SK-N-SH (cell line): Measurements from ENCODE around the gene PTPRJ.

Experiments
- EP300 ChIP-seq, 2 experiments: IDR thresholded peaks; 2 replicates each; pipeline versions ENCODE4 v1.4.0 to v1.6.1; 2012; ENCODE audit warnings: borderline replicate concordance in 1 of 2, low read depth in 1 of 2, low read length in 1 of 2
- FOXJ3 ChIP-seq: sonication (generic); formaldehyde crosslinking; IDR thresholded peaks from 2 replicates; pipeline ENCODE4 v1.5.1; 2020; ENCODE audit warnings: mild to moderate bottlenecking, missing genetic modification reagents
- MXI1 ChIP-seq: IDR thresholded peaks from 2 replicates; pipeline ENCODE4 v1.6.1; 2012; ENCODE audit warnings: mild to moderate bottlenecking, low read depth, low read length, improper control_type of control experiment
- NRF1 ChIP-seq: IDR thresholded peaks from 2 replicates; pipeline ENCODE4 v1.6.1; 2012; ENCODE audit warnings: low read depth, mild to moderate bottlenecking, low read length
- POLR2AphosphoS5 ChIP-seq: IDR thresholded peaks from 2 replicates; pipeline ENCODE4 v1.6.1; 2012; ENCODE audit warnings: low read depth, low read length
- RCOR1 ChIP-seq: fragments of 150-350 bp; IDR thresholded peaks from 2 replicates; pipeline ENCODE4 v1.6.1; 2017; ENCODE audit warnings: antibody characterized with exemption, low read length
- SMC3 ChIP-seq: IDR thresholded peaks from 2 replicates; pipeline ENCODE4 v1.6.1; 2012; ENCODE audit warnings: low read depth, low read length, improper control_type of control experiment
- YY1 ChIP-seq: IDR thresholded peaks from 2 replicates; pipeline ENCODE4 v1.4.0; 2012; ENCODE audit warnings: low read depth, mild to moderate bottlenecking
- TF ChIP-seq, protein P1 (sequence below): IDR thresholded peaks from 2 replicates; pipeline ENCODE4 v1.6.1; 2012; ENCODE audit warnings: mild to moderate bottlenecking, low read depth, low read length, moderate library complexity
- TF ChIP-seq, protein P2 (sequence below): fragments of 200-600 bp; sonication (generic); IDR thresholded peaks from 2 replicates; pipeline ENCODE4 v1.6.1; 2017; ENCODE audit warnings: antibody characterized with exemption, mild to moderate bottlenecking, moderate library complexity
- TF ChIP-seq, protein P3 (sequence below): fragments of 150-350 bp; IDR thresholded peaks from 2 replicates; pipeline ENCODE4 v1.6.1; 2017; ENCODE audit warnings: antibody characterized with exemption, low read length, low read depth, borderline replicate concordance
- TF ChIP-seq, protein P4 (sequence below): IDR thresholded peaks from 2 replicates; pipeline ENCODE4 v1.4.0; 2012; ENCODE audit warnings: low read depth

DNA sequence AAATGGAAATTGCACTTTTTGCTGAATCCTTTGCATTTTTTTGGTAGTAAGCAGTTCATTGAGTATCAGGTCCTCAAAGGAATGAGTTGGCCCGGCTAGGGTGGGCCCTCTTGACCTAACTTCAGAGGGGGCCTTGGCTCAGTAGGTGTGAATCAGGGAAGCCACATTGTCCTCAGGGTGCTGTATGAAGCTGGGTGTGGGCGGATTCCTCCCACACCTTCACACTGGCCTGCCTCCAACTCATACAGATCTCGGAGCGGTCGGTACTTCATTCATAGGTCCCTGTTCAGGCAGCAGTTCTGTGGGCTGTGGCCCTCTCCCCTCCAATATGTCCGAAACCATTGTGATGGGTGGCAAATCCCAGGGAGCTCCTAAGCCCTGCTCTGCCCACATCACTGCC, 188.9 kb downstream of the PTPRJ start:
- TF ChIP-seq FOXJ3 (CRISPR knock-in tag) = no peak
- TF ChIP-seq, protein P1, sequence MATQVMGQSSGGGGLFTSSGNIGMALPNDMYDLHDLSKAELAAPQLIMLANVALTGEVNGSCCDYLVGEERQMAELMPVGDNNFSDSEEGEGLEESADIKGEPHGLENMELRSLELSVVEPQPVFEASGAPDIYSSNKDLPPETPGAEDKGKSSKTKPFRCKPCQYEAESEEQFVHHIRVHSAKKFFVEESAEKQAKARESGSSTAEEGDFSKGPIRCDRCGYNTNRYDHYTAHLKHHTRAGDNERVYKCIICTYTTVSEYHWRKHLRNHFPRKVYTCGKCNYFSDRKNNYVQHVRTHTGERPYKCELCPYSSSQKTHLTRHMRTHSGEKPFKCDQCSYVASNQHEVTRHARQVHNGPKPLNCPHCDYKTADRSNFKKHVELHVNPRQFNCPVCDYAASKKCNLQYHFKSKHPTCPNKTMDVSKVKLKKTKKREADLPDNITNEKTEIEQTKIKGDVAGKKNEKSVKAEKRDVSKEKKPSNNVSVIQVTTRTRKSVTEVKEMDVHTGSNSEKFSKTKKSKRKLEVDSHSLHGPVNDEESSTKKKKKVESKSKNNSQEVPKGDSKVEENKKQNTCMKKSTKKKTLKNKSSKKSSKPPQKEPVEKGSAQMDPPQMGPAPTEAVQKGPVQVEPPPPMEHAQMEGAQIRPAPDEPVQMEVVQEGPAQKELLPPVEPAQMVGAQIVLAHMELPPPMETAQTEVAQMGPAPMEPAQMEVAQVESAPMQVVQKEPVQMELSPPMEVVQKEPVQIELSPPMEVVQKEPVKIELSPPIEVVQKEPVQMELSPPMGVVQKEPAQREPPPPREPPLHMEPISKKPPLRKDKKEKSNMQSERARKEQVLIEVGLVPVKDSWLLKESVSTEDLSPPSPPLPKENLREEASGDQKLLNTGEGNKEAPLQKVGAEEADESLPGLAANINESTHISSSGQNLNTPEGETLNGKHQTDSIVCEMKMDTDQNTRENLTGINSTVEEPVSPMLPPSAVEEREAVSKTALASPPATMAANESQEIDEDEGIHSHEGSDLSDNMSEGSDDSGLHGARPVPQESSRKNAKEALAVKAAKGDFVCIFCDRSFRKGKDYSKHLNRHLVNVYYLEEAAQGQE = no peak
- TF ChIP-seq, protein P2, sequence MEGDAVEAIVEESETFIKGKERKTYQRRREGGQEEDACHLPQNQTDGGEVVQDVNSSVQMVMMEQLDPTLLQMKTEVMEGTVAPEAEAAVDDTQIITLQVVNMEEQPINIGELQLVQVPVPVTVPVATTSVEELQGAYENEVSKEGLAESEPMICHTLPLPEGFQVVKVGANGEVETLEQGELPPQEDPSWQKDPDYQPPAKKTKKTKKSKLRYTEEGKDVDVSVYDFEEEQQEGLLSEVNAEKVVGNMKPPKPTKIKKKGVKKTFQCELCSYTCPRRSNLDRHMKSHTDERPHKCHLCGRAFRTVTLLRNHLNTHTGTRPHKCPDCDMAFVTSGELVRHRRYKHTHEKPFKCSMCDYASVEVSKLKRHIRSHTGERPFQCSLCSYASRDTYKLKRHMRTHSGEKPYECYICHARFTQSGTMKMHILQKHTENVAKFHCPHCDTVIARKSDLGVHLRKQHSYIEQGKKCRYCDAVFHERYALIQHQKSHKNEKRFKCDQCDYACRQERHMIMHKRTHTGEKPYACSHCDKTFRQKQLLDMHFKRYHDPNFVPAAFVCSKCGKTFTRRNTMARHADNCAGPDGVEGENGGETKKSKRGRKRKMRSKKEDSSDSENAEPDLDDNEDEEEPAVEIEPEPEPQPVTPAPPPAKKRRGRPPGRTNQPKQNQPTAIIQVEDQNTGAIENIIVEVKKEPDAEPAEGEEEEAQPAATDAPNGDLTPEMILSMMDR = no peak
- TF ChIP-seq NRF1 = no peak
- no peak for TF ChIP-seq POLR2AphosphoS5
- TF ChIP-seq EP300 (IDR thresholded peaks at IDR 0.05; ENCODE audit: borderline replicate concordance in 1 of 2, low read depth in 1 of 2, low read length in 1 of 2) = no peak
- no peak for TF ChIP-seq SMC3
- TF ChIP-seq, protein P3, sequence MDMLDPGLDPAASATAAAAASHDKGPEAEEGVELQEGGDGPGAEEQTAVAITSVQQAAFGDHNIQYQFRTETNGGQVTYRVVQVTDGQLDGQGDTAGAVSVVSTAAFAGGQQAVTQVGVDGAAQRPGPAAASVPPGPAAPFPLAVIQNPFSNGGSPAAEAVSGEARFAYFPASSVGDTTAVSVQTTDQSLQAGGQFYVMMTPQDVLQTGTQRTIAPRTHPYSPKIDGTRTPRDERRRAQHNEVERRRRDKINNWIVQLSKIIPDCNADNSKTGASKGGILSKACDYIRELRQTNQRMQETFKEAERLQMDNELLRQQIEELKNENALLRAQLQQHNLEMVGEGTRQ = no peak
- TF ChIP-seq, protein P4, sequence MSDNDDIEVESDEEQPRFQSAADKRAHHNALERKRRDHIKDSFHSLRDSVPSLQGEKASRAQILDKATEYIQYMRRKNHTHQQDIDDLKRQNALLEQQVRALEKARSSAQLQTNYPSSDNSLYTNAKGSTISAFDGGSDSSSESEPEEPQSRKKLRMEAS = no peak
- no peak for TF ChIP-seq YY1
- no peak for TF ChIP-seq RCOR1
- TF ChIP-seq MXI1 = no peak
